ENCODE measurements around the gene ADAMTS17. TPM values are rescaled to one million over a fixed set of nuclear protein-coding genes. Genes with fewer than 3 reads are reported as not detected.

Gene ADAMTS17
- total and polyA plus RNA-seq, 9 of the 15 experiments (the other 6 are each of a cell fraction or from before 2014, with no cell fraction given), result 0.01 to 0.14 (median 0.07) TPM; not detected in 6

- DNase-seq (ENCODE audit: extremely low read depth in 1 of 4, low spot score in 3 of 4) (no peak), FAIRE-seq (no peak), ATAC-seq (no peak)
- Histone ChIP-seq H4K20me1 (replicated peaks; ENCODE audit: control insufficient read depth, insufficient read depth, low read length) (no peaks in the 10 kb centered on the region; the same call in 1 of the 2 replicates), H3K9me3 (replicated peaks; ENCODE audit: control insufficient read depth, insufficient read depth, low read depth, low read length) (no peaks in the 10 kb centered on the region), H3K9me1 (ENCODE audit: control insufficient read depth, insufficient read depth, low read length) (no peaks in the 10 kb centered on the region), H2AFZ (ENCODE audit: low read depth, low read length) (no peak overlapping the region), H3K9ac (ENCODE audit: insufficient read depth in 1 of 2, low read depth in 2 of 2, low read length in 2 of 2) (no peak overlapping the region), H3K36me3 (ENCODE audit: control insufficient read depth, insufficient read depth, low read length) (no peaks in the 10 kb centered on the region), H3K79me2 (ENCODE audit: control insufficient read depth, insufficient read depth, low read length) (no peaks in the 10 kb centered on the region), H3K4me1 (replicated peaks in 1 of 2; ENCODE audit: control insufficient read depth in 2 of 2, insufficient read depth in 2 of 2, low read length in 2 of 2) (no peaks in the 10 kb centered on the region; a peak in 2 of 5 replicates), H3K27ac (ENCODE audit: extremely low read depth, low read depth, low read length) (no peak overlapping the region), H3K4me3 (no peak overlapping the region), H3K27me3 (ENCODE audit: control insufficient read depth in 2 of 2, insufficient read depth in 2 of 2, low read length in 2 of 2) (peaks cover 7 to 65% of the 10 kb centered on the region in 2 experiments; a peak in 4 of 5 replicates), H3K4me2 (ENCODE audit: insufficient read depth, low read length) (no peak overlapping the region)
- intact Hi-C loops (cut with micrococcal nuclease) (no loop called here), in situ Hi-C loops (cut with MboI) (no loop called here)
- no TSS peak for BruUV-seq (replicated peaks)
- no peak for TF ChIP-seq PTTG1 (tag; IDR thresholded peaks at IDR 0.05; ENCODE audit: low read depth)
- TF ChIP-seq ZNF79 (CRISPR knock-in tag; IDR thresholded peaks at IDR 0.05; ENCODE audit: low read depth), result no peak
- 16% methylated on average over 4 of the region's 4 CpGs for WGBS (ENCODE audit: insufficient coverage, low coverage, missing lambda C conversion rate)
- CTCF ChIA-PET (ENCODE audit: low intra/inter-chr PET ratio), result no interaction called here
- POLR2A ChIA-PET, result interaction anchor here (0.6 to 1.3 kb wide), 3 partner anchors 13 to 21 kb away, joined by 3 to 5 read pairs (median 4); no protein-coding TSS in a partner anchor
Observed at GRCh38 chr15:99982662-99983061, 359.1 kb downstream of the ADAMTS17 start.

- no TSS peak for BruUV-seq (replicated peaks)
- Histone ChIP-seq H3K4me3 (no peak overlapping the region), H3K27ac (ENCODE audit: extremely low read depth, low read depth, low read length) (no peak overlapping the region), H3K9me3 (replicated peaks; ENCODE audit: control insufficient read depth, insufficient read depth, low read depth, low read length) (no peaks in the 10 kb centered on the region), H3K9ac (ENCODE audit: insufficient read depth in 1 of 2, low read depth in 2 of 2, low read length in 2 of 2) (no peak overlapping the region), H3K79me2 (ENCODE audit: control insufficient read depth, insufficient read depth, low read length) (no peaks in the 10 kb centered on the region), H3K9me1 (ENCODE audit: control insufficient read depth, insufficient read depth, low read length) (no peaks in the 10 kb centered on the region), H3K4me2 (ENCODE audit: insufficient read depth, low read length) (no peak overlapping the region), H2AFZ (ENCODE audit: low read depth, low read length) (no peak overlapping the region), H3K27me3 (ENCODE audit: control insufficient read depth in 2 of 2, insufficient read depth in 2 of 2, low read length in 2 of 2) (peaks cover 7 to 67% of the 10 kb centered on the region in 2 experiments; a peak in 4 of 5 replicates), H3K4me1 (replicated peaks in 1 of 2; ENCODE audit: control insufficient read depth in 2 of 2, insufficient read depth in 2 of 2, low read length in 2 of 2) (no peaks in the 10 kb centered on the region; a peak in 2 of 5 replicates), H4K20me1 (replicated peaks; ENCODE audit: control insufficient read depth, insufficient read depth, low read length) (no peaks in the 10 kb centered on the region; the same call in 1 of the 2 replicates), H3K36me3 (ENCODE audit: control insufficient read depth, insufficient read depth, low read length) (no peaks in the 10 kb centered on the region)
- in situ Hi-C loops (cut with MboI) (no loop called here), intact Hi-C loops (cut with micrococcal nuclease) (no loop called here)
- ChIA-PET POLR2A (interaction anchor here (0.6 to 1.3 kb wide), 3 partner anchors 13 to 20 kb away, joined by 3 to 5 read pairs (median 4); no protein-coding TSS in a partner anchor), CTCF (ENCODE audit: low intra/inter-chr PET ratio) (no interaction called here)
- FAIRE-seq, result no peak
- WGBS (ENCODE audit: insufficient coverage, low coverage, missing lambda C conversion rate), result 7% methylated on average over 16 of the region's 16 CpGs
- ATAC-seq, result no peak
- DNase-seq (ENCODE audit: extremely low read depth in 1 of 4, low spot score in 3 of 4), result no peak
- no peak for TF ChIP-seq ZNF586 (CRISPR knock-in tag; conservative IDR thresholded peaks at IDR 0.05)
- TF ChIP-seq RBM25 (IDR thresholded peaks at IDR 0.05; ENCODE audit: low read depth, low read length, severe bottlenecking), result peak; percentile 81
- no peak for TF ChIP-seq ZNF584 (CRISPR knock-in tag; IDR thresholded peaks at IDR 0.05; ENCODE audit: low read depth)
- TF ChIP-seq BCOR (IDR thresholded peaks at IDR 0.05), result peak; percentile 43; the same call in 1 of the 2 replicates
- TF ChIP-seq SLC30A9 (CRISPR knock-in tag; IDR thresholded peaks at IDR 0.05), result no peak
- TF ChIP-seq CTCFL (IDR thresholded peaks at IDR 0.05; ENCODE audit: borderline replicate concordance, insufficient read depth, low read depth, low read length, poor library complexity, severe bottlenecking), result no peak
- TF ChIP-seq POLR2A (conservative IDR thresholded peaks at IDR 0.05), result no peak
- peak; percentile 33 for TF ChIP-seq ZFP36 (IDR thresholded peaks at IDR 0.05; ENCODE audit: low read depth, low read length, partially characterized antibody)
- no peak for TF ChIP-seq MTA1 (IDR thresholded peaks at IDR 0.05; ENCODE audit: borderline replicate concordance)
- no peak for TF ChIP-seq RFX1 (IDR thresholded peaks at IDR 0.05)
Observed at GRCh38 chr15:99981839-99982658, 359.7 kb downstream of the ADAMTS17 start.
